Activated CD8-positive, alpha-beta T cell treated with anti-CD3 and anti-CD28 coated beads for 36 hours (primary cell): Measurements from ENCODE around the gene MICOS13. TPM values are rescaled to one million over a fixed set of nuclear protein-coding genes. Genes with fewer than 3 reads are reported as not detected.
A peak's percentile ranks its signal among the peaks of the same experiment; 100 is the strongest.

Source experiments
- ATAC-seq: fragments of 200-7000 bp; cut with Tn5 transposase; one replicate; pipeline ENCODE4 v1.10.0; 2021; ENCODE audit warnings: mild to moderate bottlenecking, moderate library complexity
- CTCF ChIA-PET: fragments of 350-600 bp; sonication (Branson Sonifier 250); formaldehyde crosslinking; loops from one replicate; lab custom pipeline; 2021; ENCODE audit warnings: antibody characterized with exemption; lab: Charles Lee
- POLR2A ChIA-PET: fragments of 350-600 bp; sonication (Branson Sonifier 250); formaldehyde crosslinking; loops from one replicate; lab custom pipeline; 2021; ENCODE audit warnings: antibody characterized with exemption; lab: Charles Lee
- DNase-seq: peaks from one replicate; pipeline ENCODE4 v3.0.0-alpha.2; 2020
- H3K27ac Mint-ChIP-seq: one replicate; pipeline ENCODE4 v1.8.0; 2021; ENCODE audit warnings: mild to moderate bottlenecking, mixed read lengths
- H3K27me3 Mint-ChIP-seq: one replicate; pipeline ENCODE4 v1.8.0; 2021; ENCODE audit warnings: mixed read lengths
- H3K36me3 Mint-ChIP-seq: one replicate; pipeline ENCODE4 v1.8.0; 2021; ENCODE audit warnings: low read depth, mixed read lengths
- H3K4me1 Mint-ChIP-seq: one replicate; pipeline ENCODE4 v1.8.0; 2021; ENCODE audit warnings: low read depth, mixed read lengths
- H3K4me3 Mint-ChIP-seq: one replicate; pipeline ENCODE4 v1.8.0; 2021; ENCODE audit warnings: mild to moderate bottlenecking, moderate library complexity, mixed read lengths
- H3K9me3 Mint-ChIP-seq: one replicate; pipeline ENCODE4 v1.8.0; 2021; ENCODE audit warnings: mixed read lengths
- intact Hi-C: fragments of 100-400 bp; cut with micrococcal nuclease; formaldehyde crosslinking; loops from one replicate; pipeline ENCODE4 v1.10.0; 2022
- total RNA-seq, 2 experiments: library from RNA; stranded (reverse); gene quantifications; one replicate each; pipeline ENCODE4 v1.2.3, GENCODE V29; 2021
- TF ChIP-seq, protein P1 (sequence below): fragments of 200-600 bp; IDR thresholded peaks from one replicate; pipeline ENCODE4 v1.8.0; 2022; ENCODE audit warnings: antibody characterized with exemption, mild to moderate bottlenecking

The MICOS13 gene
- total RNA-seq, 2 experiments from 2014 or later, result 49.4 TPM

DNA sequence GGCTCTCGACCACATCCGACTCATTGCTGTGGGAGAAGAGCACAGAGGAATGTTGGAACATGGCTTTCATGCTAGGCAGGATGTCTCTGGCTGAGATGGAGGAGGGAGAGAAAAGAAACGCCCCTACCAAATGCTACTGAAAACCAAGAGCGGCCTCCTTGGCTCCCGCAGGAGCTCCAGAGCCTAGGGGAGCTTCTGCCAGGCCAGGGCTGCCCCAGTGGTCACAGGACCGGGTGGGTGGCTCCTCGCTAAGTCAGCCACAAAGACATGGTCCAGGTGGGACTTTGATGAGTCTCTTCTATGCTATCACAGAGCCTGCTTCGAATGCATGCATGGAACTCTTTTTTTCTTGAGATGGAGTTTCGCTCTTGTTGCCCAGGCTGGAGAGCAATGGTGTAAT, 32.9 kb upstream of the MICOS13 start:
- CTCF ChIA-PET, result interaction anchor here (2.0 to 2.6 kb wide), 2 partner anchors 24 to 26 kb away, joined by 6 to 12 read pairs; no protein-coding TSS in a partner anchor
- Mint-ChIP-seq H3K9me3 (no peaks in the 10 kb centered on the region), H3K4me1 (peaks cover 21% of the 10 kb centered on the region), H3K36me3 (peaks cover 50% of the 10 kb centered on the region), H3K27ac (no peak overlapping the region), H3K4me3 (no peak overlapping the region), H3K27me3 (no peaks in the 10 kb centered on the region)
- ATAC-seq (no peak), DNase-seq (no peak)
- TF ChIP-seq, protein P1, sequence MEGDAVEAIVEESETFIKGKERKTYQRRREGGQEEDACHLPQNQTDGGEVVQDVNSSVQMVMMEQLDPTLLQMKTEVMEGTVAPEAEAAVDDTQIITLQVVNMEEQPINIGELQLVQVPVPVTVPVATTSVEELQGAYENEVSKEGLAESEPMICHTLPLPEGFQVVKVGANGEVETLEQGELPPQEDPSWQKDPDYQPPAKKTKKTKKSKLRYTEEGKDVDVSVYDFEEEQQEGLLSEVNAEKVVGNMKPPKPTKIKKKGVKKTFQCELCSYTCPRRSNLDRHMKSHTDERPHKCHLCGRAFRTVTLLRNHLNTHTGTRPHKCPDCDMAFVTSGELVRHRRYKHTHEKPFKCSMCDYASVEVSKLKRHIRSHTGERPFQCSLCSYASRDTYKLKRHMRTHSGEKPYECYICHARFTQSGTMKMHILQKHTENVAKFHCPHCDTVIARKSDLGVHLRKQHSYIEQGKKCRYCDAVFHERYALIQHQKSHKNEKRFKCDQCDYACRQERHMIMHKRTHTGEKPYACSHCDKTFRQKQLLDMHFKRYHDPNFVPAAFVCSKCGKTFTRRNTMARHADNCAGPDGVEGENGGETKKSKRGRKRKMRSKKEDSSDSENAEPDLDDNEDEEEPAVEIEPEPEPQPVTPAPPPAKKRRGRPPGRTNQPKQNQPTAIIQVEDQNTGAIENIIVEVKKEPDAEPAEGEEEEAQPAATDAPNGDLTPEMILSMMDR, result no peak
- POLR2A ChIA-PET, result interaction anchor here (0.6 to 18.8 kb wide), 4 partner anchors 9 to 95 kb away, joined by 3 to 516 read pairs (median 10); partner anchors contain the start of genes HSD11B1L and RPL36
- intact Hi-C loops, result no loop called here

DNA sequence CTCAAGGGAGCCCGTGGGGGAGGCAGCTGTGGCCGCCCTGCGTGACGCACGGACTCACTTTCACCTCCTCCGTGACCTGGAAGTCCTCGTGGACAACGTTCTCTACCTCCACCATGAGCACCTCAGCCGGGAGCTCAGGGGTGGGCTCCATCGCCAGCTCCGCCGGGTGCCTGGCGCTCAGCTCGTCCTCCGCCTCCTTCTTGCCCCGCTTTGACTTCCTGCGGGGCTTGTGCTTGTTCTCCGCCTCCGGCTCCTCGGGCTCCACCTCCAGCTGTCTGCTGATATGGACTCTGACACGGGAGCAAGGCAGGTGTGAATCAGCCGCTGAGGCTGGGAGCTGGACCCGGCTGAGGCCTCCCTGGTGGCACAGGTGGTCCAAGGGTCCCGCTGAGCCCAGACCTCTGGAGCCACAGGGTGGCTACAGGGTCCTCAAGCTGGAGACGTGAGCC, 31.4 kb upstream of the MICOS13 start:
- H3K9me3 Mint-ChIP-seq, result no peaks in the 10 kb centered on the region
- POLR2A ChIA-PET, result interaction anchor here (0.8 to 18.8 kb wide), 6 partner anchors 8 to 88 kb away, joined by 3 to 516 read pairs (median 4); partner anchors contain the start of genes CATSPERD, HSD11B1L, LONP1 and RPL36
- CTCF ChIA-PET, result interaction anchor here (1.5 to 1.9 kb wide), 2 partner anchors 9 to 12 kb away, joined by 4 to 6 read pairs; partner anchors contain the start of genes CATSPERD and LONP1
- DNase-seq (no peak), ATAC-seq (no peak)
- H3K27ac Mint-ChIP-seq, result no peak overlapping the region
- H3K36me3 Mint-ChIP-seq, result peaks cover 48% of the 10 kb centered on the region
- TF ChIP-seq, protein P1, result no peak
- H3K27me3 Mint-ChIP-seq, result no peaks in the 10 kb centered on the region
- no peak overlapping the region for H3K4me3 Mint-ChIP-seq
- peaks cover 9% of the 10 kb centered on the region for H3K4me1 Mint-ChIP-seq
- intact Hi-C loops, result no loop called here

DNA sequence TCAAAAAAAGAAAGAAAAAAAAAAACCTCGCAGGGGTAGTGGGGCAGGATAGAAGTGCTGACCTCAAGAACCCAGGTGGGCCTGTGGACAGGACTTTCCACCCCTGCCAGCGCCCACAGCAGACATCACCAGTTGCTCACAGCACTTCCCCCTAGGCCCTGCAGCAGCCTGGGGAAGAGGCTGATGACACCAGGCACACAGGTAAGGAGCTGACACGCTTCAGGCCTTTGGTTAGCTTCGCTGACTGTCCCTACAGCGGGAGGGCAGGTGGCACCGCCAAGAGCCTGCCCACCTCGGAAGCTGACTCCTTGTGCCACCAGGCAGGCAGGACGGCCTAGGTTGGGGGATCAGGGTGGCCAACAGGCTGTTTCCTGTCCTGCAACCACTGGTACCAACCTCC, 30.7 kb upstream of the MICOS13 start:
- Mint-ChIP-seq H3K27ac (no peak overlapping the region), H3K36me3 (peaks cover 51% of the 10 kb centered on the region), H3K9me3 (no peaks in the 10 kb centered on the region), H3K4me1 (peaks cover 6% of the 10 kb centered on the region), H3K4me3 (no peak overlapping the region), H3K27me3 (no peaks in the 10 kb centered on the region)
- ATAC-seq (no peak), DNase-seq (no peak)
- CTCF ChIA-PET, result interaction anchor here (1.9 kb wide), 1 partner anchor 11 kb away, joined by 6 read pairs; no protein-coding TSS in a partner anchor
- TF ChIP-seq, protein P1, result no peak
- POLR2A ChIA-PET, result interaction anchor here (1.0 to 18.8 kb wide), 3 partner anchors 9 to 72 kb away, joined by 3 to 516 read pairs (median 6); partner anchors contain the start of genes CATSPERD, HSD11B1L, LONP1 and RPL36
- intact Hi-C loops, result no loop called here

DNA sequence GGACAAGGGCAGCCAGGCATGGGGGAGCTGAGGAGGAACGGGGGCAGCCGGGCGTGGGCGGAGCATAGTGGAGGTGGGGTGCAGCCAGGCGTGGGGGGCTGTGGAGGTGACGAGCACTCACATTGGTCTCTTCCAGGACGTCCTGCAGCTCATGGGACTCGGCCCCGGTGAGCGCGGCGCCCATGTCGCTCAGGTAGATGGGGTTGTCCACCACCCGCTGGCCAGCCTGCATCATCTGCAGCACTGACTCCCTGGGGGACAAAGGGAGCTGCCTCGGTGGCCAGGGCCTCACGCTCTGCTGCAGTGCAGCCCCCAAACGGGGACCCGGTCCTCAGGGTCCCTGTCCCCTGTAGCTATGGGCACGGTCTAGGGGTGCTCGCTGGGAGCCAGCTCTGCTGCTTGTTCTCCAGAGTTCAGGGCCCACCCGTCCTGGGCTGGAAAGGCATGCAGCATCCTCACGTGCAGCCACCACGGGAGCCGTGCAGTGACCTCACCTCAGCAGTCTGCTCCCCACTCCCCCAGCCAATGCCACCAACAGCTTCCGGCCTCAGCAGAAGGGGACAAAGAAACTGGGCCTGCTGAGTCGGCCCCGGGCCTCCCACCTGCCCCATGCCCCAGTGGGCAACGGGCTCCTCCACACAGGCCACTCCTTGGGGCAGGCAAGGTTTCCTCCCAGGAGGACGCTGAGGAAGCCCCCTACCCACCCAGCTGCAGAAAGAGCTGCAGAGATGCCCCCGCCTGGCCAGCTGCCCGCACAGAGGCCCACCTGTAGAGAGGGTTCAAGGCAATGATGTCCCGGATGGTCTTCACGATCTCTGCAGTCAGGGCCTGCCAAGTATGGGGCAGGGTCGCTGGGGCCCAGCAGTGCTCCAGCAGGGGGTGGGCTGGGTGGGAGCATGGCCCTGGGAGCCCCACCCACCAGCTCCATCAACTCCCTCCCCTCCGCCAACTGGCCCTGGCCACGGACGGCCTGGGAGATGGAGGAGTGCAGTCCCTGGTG, 27.6 kb upstream of the MICOS13 start:
- ATAC-seq (peak; percentile 19), DNase-seq (no peak)
- ChIA-PET POLR2A (interaction anchor here (1.1 to 18.8 kb wide), 3 partner anchors 10 to 28 kb away, joined by 4 to 516 read pairs (median 82); partner anchors contain the start of genes CATSPERD, HSD11B1L, LONP1 and RPL36), CTCF (interaction anchor here (1.2 kb wide), 1 partner anchor 18 kb away, joined by 3 read pairs; the partner anchor contains the start of gene RPL36)
- no peak overlapping the region for H3K4me3 Mint-ChIP-seq
- no peaks in the 10 kb centered on the region for H3K27me3 Mint-ChIP-seq
- H3K4me1 Mint-ChIP-seq, result no peaks in the 10 kb centered on the region
- TF ChIP-seq, protein P1, result no peak
- intact Hi-C loops, result no loop called here
- H3K36me3 Mint-ChIP-seq, result peaks cover 54% of the 10 kb centered on the region
- no peaks in the 10 kb centered on the region for H3K9me3 Mint-ChIP-seq
- H3K27ac Mint-ChIP-seq, result no peak overlapping the region
